K562 treated with DMSO at 1 percent for 48 hours (cell line): Measurements from ENCODE around the gene THBS2. TPM values are rescaled to one million over a fixed set of nuclear protein-coding genes. Genes with fewer than 3 reads are reported as not detected.

Experiments
- total RNA-seq: library from RNA; unstranded; fragments of 300-600 nt; gene quantifications from 2 replicates; pipeline ENCODE4 v1.2.3, GENCODE V29; 2022; ENCODE audit warnings: low replicate concordance; ENCODE audit errors: extremely low read depth

THBS2 gene
- not detected in 2 replicates for total RNA-seq

DNA sequence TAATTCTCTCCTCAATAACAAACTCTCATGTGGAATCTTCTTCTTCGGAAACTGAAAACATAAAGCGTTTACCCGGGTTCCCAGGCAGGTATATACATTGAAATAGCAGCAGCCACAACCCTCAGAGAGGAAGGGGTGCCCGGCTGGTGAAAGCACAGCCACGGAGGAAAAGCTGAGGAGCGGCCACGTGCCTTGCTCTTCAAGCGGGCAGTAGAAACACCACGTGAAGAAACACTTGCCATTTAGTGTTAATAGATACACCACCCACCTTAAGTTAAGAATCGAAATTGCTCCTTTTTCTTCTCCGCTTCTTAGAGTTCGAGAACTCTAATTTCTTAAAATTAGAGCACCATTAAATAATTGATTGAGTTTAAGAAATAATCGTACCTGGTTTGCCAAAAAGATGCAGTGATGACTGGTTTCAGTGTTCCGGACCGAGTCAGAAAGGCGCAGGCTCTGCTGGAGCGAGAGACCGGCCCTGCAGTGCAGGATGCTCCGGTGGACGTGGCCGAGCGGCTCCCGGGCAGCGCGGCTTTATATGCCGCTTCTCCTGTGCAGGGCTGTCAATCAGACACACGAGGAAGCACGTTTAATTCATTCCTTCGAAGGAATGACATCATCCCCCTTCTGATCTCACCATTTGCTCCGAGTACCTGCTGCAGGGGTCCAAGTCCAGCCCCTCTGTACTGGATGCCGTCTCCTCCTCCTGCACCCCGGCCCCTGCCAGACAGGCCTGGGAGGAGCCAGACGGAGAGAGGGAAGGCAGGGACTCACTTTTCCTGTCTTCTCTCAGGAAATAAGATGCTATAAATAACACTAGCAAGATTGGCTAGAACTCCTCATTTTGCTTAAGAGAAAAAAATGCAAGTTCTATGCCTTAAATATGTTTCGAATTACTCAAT lies at the start of gene THBS2:
Gene THBS2 (minus strand): TSS at position 510 of the 902 bp plus-strand sequence. CDS start 3,062 bp downstream, outside the sequence.

